Activated CD4-positive, CD25-positive, alpha-beta regulatory T cell treated with anti-CD3 and anti-CD28 coated beads, Interleukin-2, amount 50 U/mL, for 16 hours (primary cell): ENCODE measurements around the gene C16orf96.
"Not testable (repeated sequence)": the region's sequence is repeated elsewhere in the genome, so short reads cannot be mapped to it uniquely, and the experiment has no call there.

Experiments
- DNase-seq: peaks from one replicate; pipeline ENCODE4 v3.0.0-alpha.2; 2020; ENCODE audit warnings: low read depth, low spot score

C16orf96 gene

DNA sequence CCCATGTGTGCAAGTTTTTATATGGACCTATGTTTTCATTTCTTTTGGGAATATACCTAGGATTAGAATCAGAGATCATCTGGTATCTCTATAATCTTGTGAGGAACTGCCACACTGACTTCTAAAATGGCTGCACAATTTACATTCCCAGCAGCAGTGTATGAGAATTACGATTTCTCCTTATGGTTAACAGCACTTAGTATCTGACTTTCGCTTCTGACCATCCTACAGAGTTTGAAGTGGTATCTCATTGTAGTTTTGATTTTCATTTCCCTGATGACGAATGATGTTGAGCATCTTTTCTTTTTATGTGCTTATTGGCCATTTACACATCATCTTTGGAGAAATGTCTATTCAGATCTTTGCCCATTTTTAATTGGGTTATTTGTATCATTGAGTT lies 10.0 kb downstream of the C16orf96 start:
- no peak for DNase-seq

DNA sequence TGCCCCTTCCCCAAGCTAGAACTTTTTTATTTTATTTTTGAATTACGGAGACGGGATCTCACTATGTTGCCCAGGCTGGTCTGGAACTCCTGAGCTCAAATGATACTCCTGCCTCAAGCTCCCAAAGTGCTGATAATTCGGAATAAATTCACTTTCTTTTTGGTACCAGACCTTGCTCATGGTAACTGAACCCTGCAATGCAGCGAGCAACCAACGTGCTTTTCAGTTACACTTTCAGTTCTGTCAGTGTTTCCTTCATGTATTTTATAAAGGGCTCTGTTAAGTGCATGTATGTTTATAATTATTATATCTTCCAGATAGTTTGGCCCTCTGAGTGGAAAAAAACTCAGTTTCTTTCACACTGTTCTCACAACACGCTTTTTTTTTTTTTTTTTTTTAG lies 13.9 kb downstream of the C16orf96 start:
- DNase-seq, result no peak

DNA sequence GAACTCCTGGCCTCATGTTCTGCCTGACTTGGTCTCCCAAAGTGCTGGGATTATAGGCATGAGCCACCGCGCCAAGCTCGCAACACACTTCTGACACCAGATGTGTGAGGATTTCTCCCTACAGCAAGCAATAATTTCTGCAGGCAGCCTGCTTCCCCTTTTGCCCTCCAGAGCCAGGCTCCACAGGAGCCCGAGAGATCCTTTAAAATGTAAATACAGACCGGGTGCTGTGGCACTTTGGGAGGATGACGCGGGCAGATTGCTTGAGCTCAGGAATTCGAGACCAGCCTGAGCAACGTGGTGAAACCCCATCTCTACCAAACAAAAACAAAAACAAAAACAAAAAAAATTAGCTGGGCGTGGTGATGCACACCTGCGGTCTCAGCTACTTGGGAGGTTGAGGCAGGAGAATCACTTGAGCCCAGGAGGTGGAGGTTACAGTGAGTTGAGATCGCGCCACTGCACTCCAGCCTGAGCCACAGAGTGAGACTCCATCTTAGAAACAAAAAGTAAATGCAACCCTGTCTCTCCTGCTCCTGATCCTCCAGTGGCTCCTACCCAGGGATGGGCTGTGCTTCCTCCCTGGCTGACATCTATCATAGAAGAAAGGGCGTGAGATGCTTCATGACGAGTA lies 14.7 kb downstream of the C16orf96 start:
- no peak for DNase-seq

DNA sequence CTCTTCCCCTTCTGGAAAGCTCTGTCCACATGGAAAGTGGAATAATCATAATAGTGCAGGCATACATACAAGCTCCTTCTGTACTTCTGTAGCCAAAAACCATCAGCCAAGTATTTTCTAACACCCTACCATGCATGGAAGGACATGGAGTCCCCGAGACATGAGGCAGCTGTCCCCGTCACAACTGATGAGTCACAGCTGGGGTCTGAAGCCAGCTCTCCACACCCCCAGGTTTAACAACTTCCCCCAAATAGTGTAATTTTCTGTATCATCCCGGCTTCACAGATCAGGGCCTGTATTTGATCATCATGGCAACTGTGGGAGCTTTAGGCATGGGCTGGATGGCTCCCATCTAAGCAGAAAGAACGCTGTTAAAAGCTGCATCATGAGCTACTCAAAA lies 16.6 kb downstream of the C16orf96 start:
- DNase-seq, result no peak

DNA sequence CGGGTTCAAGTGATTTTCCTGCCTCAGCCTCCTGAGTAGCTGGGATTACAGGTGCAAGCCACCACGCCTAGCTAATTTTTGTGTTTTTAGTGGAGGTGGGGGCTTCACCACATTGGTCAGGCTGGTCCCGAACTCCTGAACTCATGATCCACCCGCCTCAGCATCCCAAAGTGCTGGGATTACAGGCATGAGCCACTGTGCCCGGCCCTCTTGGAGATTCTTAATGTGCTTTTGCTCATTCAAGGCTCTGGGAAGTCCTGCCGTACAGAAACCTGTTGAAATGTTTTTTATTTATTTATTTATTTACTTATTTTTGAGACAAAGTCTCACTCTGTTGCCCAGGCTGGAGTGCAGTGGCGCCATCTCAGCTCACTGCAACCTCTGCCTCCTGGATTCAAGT lies 17.8 kb downstream of the C16orf96 start:
- DNase-seq, result not testable (repeated sequence)

DNA sequence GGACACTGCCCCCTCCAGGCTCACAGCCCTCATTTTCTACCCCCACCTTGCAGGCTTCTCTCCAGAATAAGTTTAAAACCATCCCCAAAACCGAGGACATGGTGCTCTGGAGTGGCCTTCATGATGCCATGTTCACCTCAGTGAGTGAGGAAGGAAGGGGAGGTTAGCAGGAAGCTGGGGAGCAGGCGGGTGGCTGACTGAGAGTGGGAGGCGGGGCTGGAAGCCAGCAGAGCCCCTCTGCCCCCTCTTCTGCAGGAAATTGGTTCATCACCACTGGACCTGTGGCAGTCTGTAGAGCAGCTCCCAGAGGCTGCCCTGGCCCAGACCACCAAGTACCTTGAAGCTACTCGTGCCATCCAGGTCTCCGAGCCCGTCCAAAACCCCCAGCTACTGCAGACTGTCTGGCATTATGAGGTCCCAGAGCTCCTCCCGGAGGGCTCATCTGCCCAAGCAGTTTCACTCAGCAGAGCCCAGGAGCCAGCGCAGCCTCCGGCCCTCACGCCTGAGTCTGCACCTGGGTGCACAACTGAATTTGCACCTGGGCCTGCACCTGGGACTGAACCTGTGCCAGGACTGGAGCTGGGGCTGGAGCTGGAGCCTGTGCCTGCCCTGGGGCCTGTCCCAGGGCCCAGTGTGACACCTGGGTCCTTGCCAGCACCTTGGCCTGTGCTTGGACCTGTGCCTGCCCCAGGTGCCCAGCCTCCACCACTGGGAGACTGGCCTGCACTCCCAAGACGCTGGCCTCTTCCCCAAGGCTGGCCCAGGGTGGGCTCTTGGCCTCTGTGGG lies 19.0 kb downstream of the C16orf96 start:
- DNase-seq, result no peak

DNA sequence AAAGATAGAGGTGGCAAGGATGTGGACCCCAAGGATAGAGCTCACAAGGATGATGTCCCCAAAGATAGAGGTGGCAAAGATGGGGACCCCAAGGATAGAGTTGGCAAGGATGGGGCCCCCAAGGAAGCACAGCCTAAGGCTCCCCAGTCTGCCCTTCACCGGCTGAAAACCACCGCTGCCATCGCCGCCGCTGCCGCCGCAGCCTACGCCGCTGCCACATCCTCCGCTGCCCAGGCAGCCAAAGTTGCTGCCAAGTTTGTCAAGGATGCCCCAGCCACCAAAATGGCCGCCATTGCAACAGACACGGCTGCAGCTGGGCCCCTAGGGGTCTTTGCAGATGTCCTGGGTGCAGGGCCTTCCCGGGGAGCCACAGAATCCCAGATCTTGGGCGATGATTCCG lies 19.9 kb downstream of the C16orf96 start:
- DNase-seq, result no peak

DNA sequence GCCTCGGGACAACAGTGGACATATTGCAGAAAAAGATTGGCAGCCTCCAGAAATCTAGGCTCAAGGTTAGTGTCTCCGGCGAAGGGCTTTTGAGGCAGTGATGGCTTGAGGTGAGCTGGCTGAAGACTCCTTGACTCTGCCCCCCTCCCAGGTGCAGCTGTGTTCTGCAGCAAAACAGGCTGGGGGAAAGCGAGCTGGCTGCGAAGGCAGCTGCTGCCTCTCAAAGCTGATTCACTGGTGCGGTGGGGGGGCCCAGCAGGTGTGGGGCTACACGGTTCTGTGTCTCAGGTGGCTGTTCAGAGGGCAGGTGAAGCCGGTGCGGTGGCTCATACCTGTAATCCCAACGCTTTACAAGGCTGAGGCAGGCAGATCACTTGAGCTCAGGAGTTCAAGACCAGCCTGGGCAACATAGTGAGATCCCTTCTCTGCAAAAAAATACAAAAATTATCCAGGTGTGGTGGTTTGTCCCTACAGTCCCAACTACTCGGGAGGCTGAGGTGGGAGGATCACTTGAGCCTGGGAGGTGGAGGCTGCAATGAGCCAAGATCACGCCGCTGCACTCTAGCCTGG lies 22.9 kb downstream of the C16orf96 start:
- DNase-seq, result no peak

DNA sequence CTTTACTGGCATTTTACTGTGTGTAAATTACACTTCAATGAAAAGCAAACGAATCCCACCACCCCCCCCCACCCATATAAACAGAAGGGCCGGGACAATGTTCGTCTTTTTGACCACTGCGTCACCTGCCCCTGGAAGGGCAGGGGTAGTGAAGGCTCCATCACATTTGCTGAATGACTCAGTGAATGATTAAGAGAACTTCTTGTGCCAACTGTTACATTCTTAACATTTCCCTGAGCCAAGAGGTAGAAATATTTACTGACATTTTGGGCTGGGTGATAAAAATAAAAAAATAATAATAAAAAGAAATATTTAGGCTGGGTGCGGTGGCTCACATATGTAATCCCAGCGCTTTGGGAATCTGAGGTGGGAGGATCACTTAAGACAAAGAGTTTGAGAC lies 24.1 kb downstream of the C16orf96 start:
- no peak for DNase-seq

DNA sequence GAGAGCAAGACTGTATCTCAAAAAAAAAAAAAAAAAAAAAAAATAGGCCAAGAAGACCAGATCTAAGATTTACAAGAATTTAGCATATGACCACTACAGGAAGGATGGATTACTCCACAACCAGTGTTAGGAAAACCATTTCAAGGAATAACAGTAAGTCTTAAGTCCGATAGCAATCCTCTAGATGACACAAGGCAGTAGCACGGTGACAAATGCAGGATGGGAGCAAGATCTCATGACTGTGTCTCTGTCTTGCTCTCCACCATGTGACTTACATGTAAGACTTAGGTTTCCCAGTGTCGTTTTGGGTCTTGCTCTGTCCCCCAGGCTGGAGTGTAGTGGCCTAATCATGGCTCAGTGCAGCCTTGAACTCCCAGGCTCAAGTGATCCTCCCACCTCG lies 27.8 kb downstream of the C16orf96 start:
- no peak for DNase-seq

DNA sequence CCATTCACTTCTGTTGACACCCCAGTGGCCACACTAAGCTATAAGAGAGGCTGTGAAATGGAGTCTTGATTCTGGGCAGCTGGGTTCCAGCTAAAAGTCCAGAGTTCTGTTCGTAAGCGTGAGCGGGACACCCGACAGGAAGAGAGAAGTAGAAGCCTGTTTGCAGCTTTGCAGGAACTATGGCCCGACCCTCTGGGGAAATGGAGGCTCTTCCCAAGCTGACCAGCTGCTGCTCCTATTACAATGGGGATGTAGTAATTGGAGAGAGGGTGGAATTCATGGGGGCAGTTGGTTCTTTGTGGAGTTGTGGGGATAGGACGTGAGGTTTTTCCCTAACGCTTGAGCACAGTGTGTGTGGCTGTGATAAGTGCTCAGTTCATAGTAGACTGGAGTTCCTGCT lies 30.2 kb downstream of the C16orf96 start:
- no peak for DNase-seq

DNA sequence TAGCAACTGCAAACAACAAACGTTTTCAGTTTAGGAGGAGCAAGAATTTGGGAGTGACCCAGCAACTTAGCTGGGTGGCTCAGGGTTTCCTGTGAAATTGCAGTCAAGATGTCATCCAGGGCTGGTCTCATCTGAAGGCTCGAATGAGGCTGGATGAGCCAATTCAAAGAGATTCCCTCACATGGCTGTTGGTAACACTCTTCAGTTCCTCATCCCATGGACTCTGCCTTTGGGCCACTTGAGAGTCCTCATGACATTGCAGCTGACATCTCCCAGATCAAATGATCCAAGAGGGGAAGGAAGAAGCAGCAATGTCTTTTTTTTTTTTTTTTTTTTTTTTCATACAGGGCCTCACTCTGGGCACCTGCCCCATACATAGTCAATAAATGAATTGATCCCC lies 32.2 kb downstream of the C16orf96 start:
- no peak for DNase-seq

DNA sequence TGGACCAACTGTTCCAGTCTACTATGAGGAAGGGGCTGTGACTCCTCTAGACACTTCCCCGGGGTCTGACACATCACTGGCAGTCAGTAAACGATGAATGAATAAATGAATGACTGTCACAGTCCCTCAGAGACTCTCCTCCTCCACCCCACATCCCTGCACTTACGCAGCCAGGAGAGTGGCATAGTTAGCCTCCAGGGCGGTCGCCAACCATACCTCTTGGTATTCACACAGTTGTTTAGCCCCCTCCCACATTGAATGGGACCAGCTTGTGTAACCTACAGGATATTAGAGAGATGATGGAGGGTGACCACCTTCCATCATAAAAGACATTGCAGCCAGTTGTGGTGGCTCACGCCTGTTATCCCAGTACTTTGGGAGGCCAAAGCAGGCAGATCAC lies 32.8 kb downstream of the C16orf96 start:
- no peak for DNase-seq

DNA sequence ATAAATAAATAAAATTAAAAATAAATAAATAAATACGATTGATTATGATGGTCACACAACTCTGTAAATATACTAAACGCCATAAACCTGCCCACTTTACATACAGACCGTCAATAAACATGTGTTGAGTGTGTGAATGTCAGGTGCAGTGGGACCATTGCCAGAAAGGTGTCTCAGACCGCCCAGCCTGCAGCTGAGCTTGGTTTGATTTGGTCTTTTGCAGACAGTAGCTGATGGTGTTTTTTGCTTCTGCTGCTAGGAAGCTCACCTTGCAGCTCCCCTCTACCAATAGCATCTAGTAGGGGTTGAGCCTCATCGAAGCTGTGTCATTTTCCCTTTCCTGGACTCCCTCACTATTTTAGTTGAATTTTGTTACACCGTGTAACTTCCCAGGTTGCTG lies 35.1 kb downstream of the C16orf96 start:
- no peak for DNase-seq

DNA sequence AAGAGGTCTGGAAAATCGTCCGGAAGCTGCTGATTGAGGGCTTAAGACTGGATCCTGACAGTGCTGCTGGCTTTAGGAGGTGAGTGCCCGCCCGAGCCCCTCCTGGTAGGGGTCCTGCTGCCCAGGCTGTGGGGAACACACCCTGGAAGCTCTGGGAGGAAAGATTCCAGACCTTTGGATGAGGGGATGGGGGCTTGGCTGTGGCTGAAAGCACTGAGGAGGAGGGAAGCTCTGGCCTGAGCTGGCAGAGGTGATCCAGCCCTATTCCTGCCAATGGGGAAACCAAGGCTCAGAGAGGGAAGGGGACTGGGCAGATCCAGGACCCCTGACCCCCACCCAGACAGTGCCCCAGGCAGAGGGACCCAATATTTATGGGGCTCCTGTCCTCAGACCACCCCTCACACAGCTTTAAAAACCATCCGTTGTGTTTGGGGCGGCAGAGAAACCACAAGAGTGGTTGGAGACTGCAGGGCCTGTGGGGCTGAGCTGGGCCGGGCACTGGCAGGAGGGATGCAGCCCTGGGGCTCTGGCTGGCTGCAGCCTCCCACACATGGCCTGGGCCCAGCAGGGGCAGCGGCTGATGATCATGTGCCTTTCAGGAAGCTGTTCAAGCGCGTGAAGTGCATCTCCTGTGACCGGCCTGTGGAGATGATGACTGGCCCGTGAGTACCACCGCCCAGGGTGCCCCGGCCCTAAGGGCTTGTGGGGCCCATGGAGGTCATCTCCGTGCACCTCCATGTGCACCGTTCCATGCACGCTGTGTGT lies 35.7 kb downstream of the C16orf96 start:
- DNase-seq, result no peak

DNA sequence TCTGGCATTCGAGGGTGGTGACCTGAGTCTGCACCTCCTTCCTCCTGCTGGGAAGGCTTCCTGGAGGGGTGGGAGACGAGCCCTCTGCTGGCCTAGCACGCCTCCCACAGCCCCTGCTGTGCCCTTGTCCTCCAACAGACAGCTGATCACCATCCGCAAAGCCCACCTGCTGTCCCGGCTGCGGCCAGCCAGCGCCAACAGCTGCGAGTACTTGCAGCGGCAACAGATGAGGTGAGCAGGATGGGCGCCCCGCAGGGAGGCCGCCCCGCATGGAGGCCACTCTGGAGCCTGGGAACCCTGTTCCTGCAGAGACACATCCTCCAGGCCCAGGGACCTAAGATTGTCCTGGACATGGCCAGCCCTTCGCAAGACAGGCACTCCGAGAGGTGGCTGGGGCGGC lies 36.9 kb downstream of the C16orf96 start:
- DNase-seq, result no peak

DNA sequence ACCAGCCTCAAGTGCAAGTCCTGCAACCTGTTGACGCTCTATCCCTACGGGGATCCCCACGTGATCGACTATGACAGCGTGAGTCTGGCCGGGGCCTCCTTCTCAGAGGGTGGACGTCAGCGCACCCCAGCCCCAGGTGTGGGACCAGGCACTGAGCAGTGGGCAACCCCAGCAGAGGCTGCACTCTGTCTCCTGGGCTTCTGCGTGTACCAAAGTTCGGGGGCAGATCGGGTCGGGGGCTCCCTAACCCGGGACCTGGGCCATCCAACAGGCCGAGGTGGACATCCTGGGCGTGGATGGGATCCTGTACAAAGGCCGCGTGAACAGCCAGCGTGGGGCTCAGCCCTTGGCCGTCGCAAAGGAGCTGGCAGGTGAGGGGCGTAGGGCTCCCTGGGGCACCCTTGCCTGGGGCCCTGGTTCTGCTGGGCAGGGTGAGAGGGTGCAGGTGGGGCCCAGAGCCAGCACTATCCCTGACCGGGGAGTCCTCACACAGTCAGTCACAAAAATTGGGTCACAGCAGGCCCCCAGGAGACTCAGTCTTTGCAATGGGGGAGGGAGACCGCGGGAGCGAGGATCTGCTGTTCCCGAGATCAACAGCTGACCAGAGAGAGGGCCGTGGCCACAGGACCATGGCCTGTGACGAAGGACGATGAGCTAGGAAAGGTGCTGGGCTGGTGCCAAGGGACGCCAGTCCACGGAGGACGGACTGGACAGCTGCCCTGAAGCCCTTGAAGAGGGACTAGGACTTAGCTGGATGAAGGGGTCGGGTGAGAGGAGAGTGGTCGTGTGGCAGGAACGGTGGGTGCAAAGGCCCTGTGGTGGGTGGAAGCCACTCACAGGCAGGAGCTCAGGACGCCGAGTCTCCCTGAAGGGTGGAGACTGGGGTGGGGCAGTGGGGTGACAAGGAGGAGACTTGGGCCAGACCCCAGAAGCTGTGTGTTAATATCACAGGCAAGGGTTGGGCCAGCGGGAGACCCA lies 38.6 kb downstream of the C16orf96 start:
- no peak for DNase-seq

DNA sequence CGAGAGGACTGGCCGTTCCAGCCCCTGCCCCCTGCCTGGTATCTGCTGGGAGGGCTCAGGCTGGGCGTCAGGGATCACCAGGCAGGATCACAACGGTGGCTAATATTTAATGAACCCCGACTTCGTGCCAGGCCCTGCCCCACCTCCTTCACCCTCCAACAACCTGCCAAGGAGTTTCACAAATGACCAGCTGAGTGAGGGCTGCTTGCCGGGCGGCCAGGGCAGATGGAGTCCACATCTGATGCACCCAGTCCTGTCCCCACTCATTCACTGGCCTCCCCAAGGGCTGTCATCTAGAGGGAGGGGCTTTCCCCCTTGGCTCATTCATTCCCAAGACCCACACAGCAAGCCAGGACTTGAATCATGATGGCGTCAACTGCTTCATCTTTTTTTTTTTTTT lies 41.0 kb downstream of the C16orf96 start:
- DNase-seq, result no peak

DNA sequence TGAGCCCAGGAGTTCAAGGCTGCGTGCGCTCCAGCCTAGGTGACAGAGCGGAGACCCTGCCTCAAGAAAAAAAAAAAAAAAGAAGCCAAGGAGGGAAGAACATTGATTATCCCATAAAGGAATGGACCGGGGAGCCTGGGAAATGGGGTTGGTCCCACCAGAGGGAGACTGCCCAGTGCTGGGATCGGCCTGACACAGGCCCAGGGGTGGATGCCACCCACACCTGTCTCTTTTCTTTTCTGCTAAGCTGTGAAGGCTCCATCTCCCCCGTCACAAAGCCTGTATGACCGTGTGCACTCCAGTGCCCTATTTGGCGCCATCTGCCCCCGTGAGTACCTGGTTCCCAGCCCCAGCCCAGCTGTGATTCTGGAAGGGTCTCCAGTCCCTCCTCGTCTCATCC lies 42.9 kb downstream of the C16orf96 start:
- DNase-seq, result no peak

DNA sequence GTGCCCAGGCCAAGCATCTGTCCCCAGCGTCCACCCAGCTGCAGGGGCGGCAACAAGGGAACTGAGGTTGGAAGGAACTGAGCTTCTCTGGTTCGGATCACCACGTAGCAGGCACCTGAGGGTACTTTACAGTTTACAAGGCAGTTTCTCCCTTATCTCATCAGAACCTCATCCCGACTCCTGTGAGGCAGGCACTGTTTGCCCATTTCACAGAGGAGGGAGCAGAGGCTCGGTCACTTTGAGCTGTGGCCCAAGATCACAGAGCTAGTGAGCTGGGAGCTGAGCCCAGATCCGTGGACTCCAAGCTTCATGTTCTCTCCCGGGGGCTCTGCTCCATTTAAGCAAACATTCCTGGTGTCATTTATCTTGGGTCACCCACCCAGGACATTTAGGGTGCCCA lies 43.4 kb downstream of the C16orf96 start:
- DNase-seq, result no peak
